SH-SY5Y (cell line): Measurements from ENCODE around the gene FAT1.

Experiments
- GATA2 ChIP-seq: IDR thresholded peaks from 2 replicates; pipeline ENCODE4 v1.6.1; 2011; ENCODE audit warnings: mild to moderate bottlenecking, low read depth, low read length
- GATA3 ChIP-seq: IDR thresholded peaks from 2 replicates; pipeline ENCODE4 v1.6.1; 2011; ENCODE audit warnings: low read depth, mild to moderate bottlenecking, low read length, moderate library complexity

DNA sequence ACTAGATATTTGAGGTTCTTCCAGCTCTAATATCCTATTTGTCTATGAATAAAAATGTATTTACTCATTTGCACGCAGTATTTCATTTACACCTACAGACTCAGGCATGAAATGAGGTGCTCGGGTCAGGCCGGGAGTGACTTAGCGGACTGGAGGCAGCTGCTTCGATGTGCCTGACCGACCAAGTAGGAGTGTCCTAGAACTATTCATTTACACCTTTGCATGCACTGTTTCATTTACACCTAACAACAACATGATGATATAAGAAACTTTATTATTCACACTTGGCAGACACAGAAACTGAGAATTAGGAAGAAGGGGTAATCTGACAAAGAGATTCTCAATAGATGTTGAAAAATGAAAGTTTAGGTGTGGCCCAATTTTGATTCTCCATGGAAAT lies 28.7 kb upstream of the FAT1 start:
- TF ChIP-seq GATA3 = no peak
- TF ChIP-seq GATA2 = no peak
